Astrocyte (in vitro differentiated cells and primary cell): Measurements from ENCODE around the gene DDIT4L. TPM values are rescaled to one million over a fixed set of nuclear protein-coding genes. Genes with fewer than 3 reads are reported as not detected.

ENCODE experiments used
- DNase-seq: peaks from one replicate; pipeline ENCODE4 v3.0.0-alpha.2; 2010; ENCODE audit warnings: low read depth
- FAIRE-seq: peaks from 2 replicates; lab custom pipeline; 2011; peaks lifted over from hg19 to GRCh38; lab: Jason Lieb, UNC
- H2AFZ ChIP-seq: 2 replicates; pipeline ENCODE4 v1.6.0; 2012; ENCODE audit warnings: low read depth, low read length, inconsistent platforms
- H3K27ac ChIP-seq: 2 replicates; pipeline ENCODE4 v1.5.1; 2011; ENCODE audit warnings: low read depth, low read length, inconsistent platforms
- H3K27me3 ChIP-seq: 2 replicates; pipeline ENCODE4 v1.6.0; 2011; ENCODE audit warnings: low read length, inconsistent platforms; ENCODE audit not compliant: insufficient read depth
- H3K36me3 ChIP-seq: 2 replicates; pipeline ENCODE4 v1.5.1; 2011; ENCODE audit warnings: low read length, inconsistent platforms; ENCODE audit not compliant: insufficient read depth
- H3K4me1 ChIP-seq: 2 replicates; pipeline ENCODE4 v1.5.1; 2011; ENCODE audit warnings: low read length, inconsistent platforms; ENCODE audit not compliant: insufficient read depth
- H3K4me2 ChIP-seq: 2 replicates; pipeline ENCODE4 v1.6.0; 2012; ENCODE audit warnings: low read length, inconsistent platforms
- H3K4me3 ChIP-seq: 2 replicates; pipeline ENCODE4 v1.5.1; 2011; ENCODE audit warnings: low read depth, mild to moderate bottlenecking, low read length, inconsistent platforms; ENCODE audit not compliant: insufficient read depth
- H3K79me2 ChIP-seq: 2 replicates; pipeline ENCODE4 v1.6.0; 2012; ENCODE audit warnings: mild to moderate bottlenecking, low read length, inconsistent platforms; ENCODE audit not compliant: insufficient read depth
- H3K9ac ChIP-seq: 2 replicates; pipeline ENCODE4 v1.6.0; 2012; ENCODE audit warnings: mild to moderate bottlenecking, low read length, inconsistent platforms
- H3K9me3 ChIP-seq: 2 replicates; pipeline ENCODE4 v1.5.1; 2012; ENCODE audit warnings: low read depth, mild to moderate bottlenecking, low read length, inconsistent platforms; ENCODE audit not compliant: insufficient read depth
- H4K20me1 ChIP-seq: 2 replicates; pipeline ENCODE4 v1.6.0; 2012; ENCODE audit warnings: low read length, inconsistent platforms; ENCODE audit not compliant: insufficient read depth
- H3K27ac Mint-ChIP-seq: one replicate; pipeline ENCODE4 v1.8.0; 2021; ENCODE audit warnings: mild to moderate bottlenecking, mixed read lengths; ENCODE audit not compliant: unreplicated experiment
- H3K27me3 Mint-ChIP-seq: one replicate; pipeline ENCODE4 v1.8.0; 2021; ENCODE audit warnings: low read depth, mixed read lengths; ENCODE audit not compliant: unreplicated experiment
- H3K36me3 Mint-ChIP-seq: one replicate; pipeline ENCODE4 v1.8.0; 2021; ENCODE audit warnings: low read depth, mixed read lengths; ENCODE audit not compliant: unreplicated experiment
- H3K4me1 Mint-ChIP-seq: one replicate; pipeline ENCODE4 v1.8.0; 2021; ENCODE audit warnings: low read depth, mixed read lengths; ENCODE audit not compliant: unreplicated experiment
- H3K4me3 Mint-ChIP-seq: one replicate; pipeline ENCODE4 v1.8.0; 2021; ENCODE audit warnings: mild to moderate bottlenecking, moderate library complexity, mixed read lengths; ENCODE audit not compliant: unreplicated experiment
- H3K9me3 Mint-ChIP-seq: one replicate; pipeline ENCODE4 v1.8.0; 2021; ENCODE audit warnings: mild to moderate bottlenecking, mixed read lengths; ENCODE audit not compliant: unreplicated experiment
- CTCF ChIP-seq: IDR thresholded peaks from 2 replicates; pipeline ENCODE4 v1.5.1; 2011; ENCODE audit warnings: low read depth, mild to moderate bottlenecking, inconsistent platforms, low read length, moderate library complexity; ENCODE audit not compliant: insufficient read depth
- EZH2 ChIP-seq: IDR thresholded peaks from 2 replicates; pipeline ENCODE4 v1.6.1; 2012; ENCODE audit warnings: mild to moderate bottlenecking, low read length, inconsistent platforms; ENCODE audit not compliant: insufficient read depth
- total RNA-seq: library from RNA; stranded (reverse); gene quantifications from 2 replicates; pipeline ENCODE4 v1.2.1, GENCODE V29; 2021

DDIT4L gene
- total RNA-seq, 1 donor from 2014 or later, result 1.5 TPM

DNA sequence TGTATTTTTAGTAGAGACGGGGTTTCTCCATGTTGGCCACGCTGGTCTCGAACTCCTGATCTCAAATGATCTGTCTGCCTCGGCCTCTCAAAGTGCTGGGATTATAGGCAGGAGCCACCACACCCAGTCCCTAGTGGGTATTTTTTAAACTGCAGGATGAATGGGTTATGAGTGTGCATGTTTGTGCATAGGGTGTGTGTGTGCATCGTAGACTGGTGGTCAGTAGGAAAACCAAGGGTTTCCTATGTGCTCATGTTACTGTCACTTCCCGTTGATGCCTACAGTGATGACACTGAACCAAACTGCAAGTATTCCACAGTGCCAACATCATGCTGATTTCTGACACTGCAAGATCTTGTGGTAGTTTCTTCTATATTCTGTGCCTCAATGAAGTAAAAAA, 41.1 kb downstream of the DDIT4L start:
- no peak overlapping the region for H3K4me2 ChIP-seq
- no peaks in the 10 kb centered on the region for H4K20me1 ChIP-seq
- no peaks in the 10 kb centered on the region for H3K79me2 ChIP-seq
- Mint-ChIP-seq H3K36me3 (no peaks in the 10 kb centered on the region), H3K9me3 (no peaks in the 10 kb centered on the region), H3K27ac (no peak overlapping the region), H3K27me3 (no peaks in the 10 kb centered on the region), H3K4me3 (no peak overlapping the region), H3K4me1 (no peaks in the 10 kb centered on the region)
- H3K4me3 ChIP-seq, result no peak overlapping the region
- H3K36me3 ChIP-seq, result no peaks in the 10 kb centered on the region
- TF ChIP-seq CTCF (no peak), EZH2 (no peak)
- H3K27ac ChIP-seq, result no peak overlapping the region
- FAIRE-seq (no peak), DNase-seq (no peak)
- no peak overlapping the region for H2AFZ ChIP-seq
- H3K4me1 ChIP-seq, result no peaks in the 10 kb centered on the region
- no peaks in the 10 kb centered on the region for H3K27me3 ChIP-seq
- no peak overlapping the region for H3K9ac ChIP-seq
- H3K9me3 ChIP-seq, result no peaks in the 10 kb centered on the region

DNA sequence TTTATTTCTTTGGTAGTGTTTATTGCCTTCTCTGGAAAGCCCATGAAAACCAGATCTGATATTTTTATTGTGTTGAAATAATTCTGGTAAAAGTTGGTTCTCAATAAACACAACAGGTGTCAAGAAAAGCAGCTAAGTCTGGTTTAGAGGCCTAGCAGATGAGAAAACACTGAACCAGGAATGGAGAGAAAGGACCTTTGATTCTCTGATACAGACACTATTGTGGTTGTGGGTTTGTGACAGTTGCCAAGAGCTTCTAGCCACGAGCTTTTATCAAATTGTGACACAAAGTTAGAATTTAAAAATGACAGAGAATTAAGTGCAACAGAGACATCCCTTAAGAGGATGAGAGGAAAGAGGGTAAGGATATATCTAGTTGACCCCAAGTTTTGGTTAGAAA, 42.6 kb downstream of the DDIT4L start:
- Histone ChIP-seq H3K9ac (no peak overlapping the region), H3K4me3 (no peak overlapping the region), H2AFZ (no peak overlapping the region), H3K4me1 (no peaks in the 10 kb centered on the region), H3K4me2 (no peak overlapping the region), H3K9me3 (no peaks in the 10 kb centered on the region), H3K27me3 (no peaks in the 10 kb centered on the region), H3K27ac (no peak overlapping the region), H3K79me2 (no peaks in the 10 kb centered on the region), H3K36me3 (no peaks in the 10 kb centered on the region), H4K20me1 (no peaks in the 10 kb centered on the region)
- H3K27ac Mint-ChIP-seq, result no peak overlapping the region
- FAIRE-seq, result no peak
- no peak for DNase-seq
- no peaks in the 10 kb centered on the region for H3K27me3 Mint-ChIP-seq
- H3K9me3 Mint-ChIP-seq, result no peaks in the 10 kb centered on the region
- no peak overlapping the region for H3K4me3 Mint-ChIP-seq
- no peaks in the 10 kb centered on the region for H3K4me1 Mint-ChIP-seq
- no peak for TF ChIP-seq EZH2
- no peaks in the 10 kb centered on the region for H3K36me3 Mint-ChIP-seq

DNA sequence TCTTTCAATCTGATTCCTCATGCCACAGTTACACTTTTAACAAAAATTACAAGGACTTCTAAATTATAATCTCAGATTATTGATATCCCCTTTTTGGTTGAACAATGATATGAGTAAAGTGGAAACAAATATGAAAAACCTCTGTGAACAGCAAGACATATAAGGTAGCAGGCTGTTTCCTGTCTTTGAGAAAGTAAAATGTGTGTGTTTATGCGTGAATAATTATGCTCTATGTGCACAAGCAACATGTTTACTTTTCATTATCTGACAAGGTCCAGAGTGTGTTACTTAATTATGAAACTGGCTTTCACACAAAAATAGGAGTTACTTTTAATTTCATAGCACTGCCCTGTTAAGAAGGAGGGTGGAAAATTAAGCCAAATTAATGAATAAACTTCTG, 43.1 kb downstream of the DDIT4L start:
- Mint-ChIP-seq H3K36me3 (no peaks in the 10 kb centered on the region), H3K27me3 (no peaks in the 10 kb centered on the region), H3K4me3 (no peak overlapping the region), H3K4me1 (no peaks in the 10 kb centered on the region), H3K9me3 (no peaks in the 10 kb centered on the region), H3K27ac (no peak overlapping the region)
- H3K9me3 ChIP-seq, result no peaks in the 10 kb centered on the region
- no peak overlapping the region for H2AFZ ChIP-seq
- TF ChIP-seq EZH2, result no peak
- TF ChIP-seq CTCF, result no peak
- H3K79me2 ChIP-seq, result no peaks in the 10 kb centered on the region
- DNase-seq (no peak), FAIRE-seq (no peak)
- H3K27me3 ChIP-seq, result no peaks in the 10 kb centered on the region
- no peaks in the 10 kb centered on the region for H3K36me3 ChIP-seq
- H3K9ac ChIP-seq, result no peak overlapping the region
- H3K4me1 ChIP-seq, result no peaks in the 10 kb centered on the region
- H3K4me2 ChIP-seq, result no peak overlapping the region
- H3K4me3 ChIP-seq, result no peak overlapping the region
- H3K27ac ChIP-seq, result no peak overlapping the region
- H4K20me1 ChIP-seq, result no peaks in the 10 kb centered on the region
